Measurements from ENCODE around the gene CKLF.

DNA sequence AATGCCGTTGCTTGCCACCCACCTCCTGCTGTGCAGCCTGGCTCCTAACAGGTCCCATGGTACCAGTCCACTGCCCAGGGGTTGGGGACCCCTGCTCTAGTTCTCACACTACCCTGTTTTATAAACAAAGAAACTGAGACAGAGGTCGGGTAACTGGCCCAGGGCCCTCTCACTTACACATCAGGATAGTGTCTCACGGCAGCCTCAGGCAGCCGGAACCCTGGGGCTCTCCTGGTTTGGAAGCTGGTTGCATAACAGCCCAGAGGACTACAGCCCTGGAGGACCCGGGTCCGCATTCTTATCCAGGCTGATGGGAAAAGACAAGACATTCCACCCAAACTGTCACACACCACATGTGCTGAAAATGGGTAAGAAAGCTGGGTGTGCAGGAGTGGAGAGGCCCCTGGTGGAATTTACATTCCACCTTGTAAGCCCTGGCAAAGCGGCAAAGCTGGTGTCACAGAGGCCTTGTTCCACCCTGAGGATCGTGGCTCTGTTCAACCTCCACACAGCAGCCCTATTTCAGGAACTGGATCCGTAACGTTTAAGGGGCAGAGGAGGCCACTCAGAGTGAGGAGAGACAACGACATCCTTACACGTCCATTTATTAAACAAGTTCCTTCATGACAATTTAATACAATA is 61.9 kb downstream of the CKLF start:
- TF ChIP-seq CTCF (IDR thresholded peaks at IDR 0.05) (no peak), POLR2A (IDR thresholded peaks at IDR 0.05) (no peak)

Data from adrenal gland (tissue), 5 donors.